Fibroblast of gingiva (primary cell): ENCODE data around the gene KDSR.

Source experiments
- DNase-seq: peaks from one replicate; pipeline ENCODE4 v3.0.0-alpha.2; 2011; ENCODE audit warnings: low read depth

KDSR gene

DNA sequence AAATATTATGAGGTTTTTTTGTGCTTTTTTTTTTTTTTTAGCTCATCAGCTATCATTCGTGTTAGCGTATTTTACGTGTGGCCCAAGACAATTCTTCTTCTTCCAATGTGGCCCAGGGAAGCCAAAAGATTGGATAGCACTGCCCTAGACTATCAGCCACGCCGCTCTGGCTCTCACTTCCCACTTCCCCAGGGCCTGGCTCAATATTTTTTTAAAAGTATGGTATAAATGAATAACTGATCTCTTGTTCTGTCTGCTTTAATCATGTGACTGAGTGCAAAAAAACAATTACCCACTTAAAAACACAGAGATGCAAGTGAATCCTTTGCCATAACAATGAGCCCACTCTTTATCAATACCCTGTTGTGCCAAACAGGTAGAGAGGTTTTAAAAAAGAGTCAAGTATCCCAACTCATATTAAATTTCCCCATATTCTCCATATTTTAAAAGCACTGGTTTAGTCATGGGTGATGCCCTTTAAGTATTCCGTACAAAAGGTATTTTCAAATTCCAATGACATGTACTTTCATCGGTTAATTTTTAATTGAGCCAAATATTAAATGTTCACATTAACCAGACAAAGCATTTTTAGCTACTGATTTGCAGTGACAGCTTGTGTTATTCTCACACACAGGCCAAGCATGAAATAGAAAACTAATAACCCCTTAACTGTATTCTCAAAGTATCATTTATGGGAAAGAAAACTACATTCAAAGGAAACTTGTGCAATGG is 60.0 kb downstream of the KDSR start:
- no peak for DNase-seq

- no peak for DNase-seq
Measured at GRCh38 chr18:63306249-63306648, 60.8 kb downstream of the KDSR start.

DNA sequence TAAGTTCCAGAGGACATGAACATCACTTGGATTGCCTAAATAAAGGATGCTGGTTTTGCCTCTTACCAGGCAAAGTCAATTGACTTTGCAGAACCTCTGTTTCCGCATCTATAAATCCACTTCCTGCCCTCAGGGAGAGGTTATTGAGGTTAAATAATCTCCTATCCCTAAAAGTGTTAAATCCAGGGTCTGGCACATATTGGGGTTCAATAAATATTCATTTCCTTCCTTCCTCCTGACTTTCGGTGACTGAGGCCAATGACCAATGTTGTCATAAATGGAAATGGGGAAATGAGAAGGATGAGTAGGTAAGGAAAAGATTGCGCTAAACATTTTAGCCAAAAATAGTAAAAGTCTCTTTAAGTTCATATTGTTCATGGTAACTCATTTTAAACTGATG is 63.5 kb downstream of the KDSR start:
- DNase-seq = no peak

DNA sequence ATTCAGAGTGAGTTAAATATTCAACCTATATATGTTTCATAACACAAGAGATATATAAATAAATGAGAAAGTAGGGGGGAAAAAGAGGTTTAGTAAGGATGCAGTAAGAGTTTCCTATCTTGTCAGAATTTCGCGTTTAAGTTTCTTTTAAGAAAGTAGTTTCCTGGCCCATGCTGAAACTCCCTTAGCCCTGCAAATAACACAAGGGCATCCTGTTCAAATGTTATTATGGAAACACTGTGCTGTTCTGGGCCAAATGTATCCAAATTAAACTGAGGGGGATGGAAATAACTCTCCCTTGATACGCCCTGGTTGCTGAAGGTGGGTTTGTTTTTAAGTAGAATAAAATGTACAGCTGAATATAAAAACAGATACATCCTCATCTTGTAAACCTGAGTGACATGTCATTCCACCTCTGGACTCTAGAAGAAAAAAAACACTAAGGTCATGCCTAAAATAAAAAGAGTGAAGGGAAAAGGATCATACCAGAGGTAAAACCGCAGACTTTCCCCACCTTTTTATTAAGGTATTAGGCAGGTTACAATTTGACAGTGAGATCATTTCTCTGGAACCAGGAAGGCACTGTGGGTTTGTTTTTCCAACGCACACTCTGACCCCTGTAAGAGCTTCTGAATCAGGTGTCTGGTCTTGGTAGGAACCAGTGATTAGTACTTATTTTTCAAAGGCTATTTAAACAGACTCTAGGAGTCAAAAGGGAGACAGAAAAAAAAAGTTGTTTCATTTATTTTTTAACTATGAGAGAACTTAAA is 64.2 kb downstream of the KDSR start:
- DNase-seq = no peak

GRCh38 chr18:63302220-63302619 is 64.8 kb downstream of the KDSR start:
- DNase-seq = no peak

DNA sequence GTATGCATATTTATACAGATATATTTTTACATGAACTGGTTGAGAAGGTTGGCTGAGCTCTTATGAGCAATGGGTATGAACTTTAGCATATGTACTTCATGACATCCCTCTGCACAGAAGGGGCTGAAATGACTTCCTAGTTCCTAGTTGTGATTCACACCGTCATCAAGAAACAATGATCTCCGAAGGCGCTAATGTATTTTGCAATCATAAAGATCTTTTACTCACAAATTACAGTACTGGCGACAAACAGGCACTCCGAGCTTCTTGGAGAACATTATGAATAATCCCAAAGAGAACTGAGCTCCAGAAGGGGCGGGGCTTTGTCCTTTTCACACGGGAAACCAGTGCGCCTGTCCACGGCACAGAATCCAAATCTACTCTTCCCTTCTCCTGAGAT is 65.6 kb downstream of the KDSR start:
- DNase-seq = no peak

GRCh38 chr18:63299837-63300745 is 66.9 kb downstream of the KDSR start:
- DNase-seq = no peak

- no peak for DNase-seq
Measured at GRCh38 chr18:63298400-63299365, 68.3 kb downstream of the KDSR start.

DNA sequence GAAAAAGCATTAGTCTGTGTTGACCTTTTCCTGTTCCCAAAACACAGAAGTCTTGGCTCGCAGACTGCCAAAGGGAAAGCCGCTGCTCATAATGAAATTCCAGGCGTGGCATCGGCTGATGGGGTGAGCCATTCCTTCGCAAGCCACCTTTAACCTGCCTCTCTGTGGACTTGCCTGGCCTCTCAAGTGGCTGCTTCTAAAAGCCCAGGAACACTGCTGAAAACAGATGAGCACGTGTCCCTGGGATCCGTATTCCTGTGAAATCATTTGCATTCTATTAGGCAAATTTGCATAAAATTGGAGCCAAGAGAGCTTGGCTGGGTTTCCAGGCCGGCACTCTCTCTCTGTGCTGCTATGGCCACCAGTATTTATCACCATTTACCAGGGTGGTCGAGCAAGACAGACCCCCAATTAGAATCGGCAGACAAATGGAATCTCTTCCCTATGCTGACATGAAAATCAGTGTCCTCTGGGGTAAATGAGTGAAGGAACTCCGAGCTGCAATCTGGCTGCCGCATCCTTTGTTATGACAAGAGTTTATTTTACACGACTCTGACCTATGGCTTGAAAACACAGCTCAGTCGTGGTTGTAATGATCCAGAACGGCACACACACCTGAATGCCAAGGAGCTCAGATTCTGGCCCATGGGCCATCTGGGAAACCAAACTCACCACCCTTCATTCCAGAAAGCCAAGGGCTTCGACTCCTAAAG is 69.2 kb downstream of the KDSR start:
- DNase-seq = no peak

- DNase-seq = no peak
Measured at GRCh38 chr18:63293935-63294334, 73.1 kb downstream of the KDSR start.

DNA sequence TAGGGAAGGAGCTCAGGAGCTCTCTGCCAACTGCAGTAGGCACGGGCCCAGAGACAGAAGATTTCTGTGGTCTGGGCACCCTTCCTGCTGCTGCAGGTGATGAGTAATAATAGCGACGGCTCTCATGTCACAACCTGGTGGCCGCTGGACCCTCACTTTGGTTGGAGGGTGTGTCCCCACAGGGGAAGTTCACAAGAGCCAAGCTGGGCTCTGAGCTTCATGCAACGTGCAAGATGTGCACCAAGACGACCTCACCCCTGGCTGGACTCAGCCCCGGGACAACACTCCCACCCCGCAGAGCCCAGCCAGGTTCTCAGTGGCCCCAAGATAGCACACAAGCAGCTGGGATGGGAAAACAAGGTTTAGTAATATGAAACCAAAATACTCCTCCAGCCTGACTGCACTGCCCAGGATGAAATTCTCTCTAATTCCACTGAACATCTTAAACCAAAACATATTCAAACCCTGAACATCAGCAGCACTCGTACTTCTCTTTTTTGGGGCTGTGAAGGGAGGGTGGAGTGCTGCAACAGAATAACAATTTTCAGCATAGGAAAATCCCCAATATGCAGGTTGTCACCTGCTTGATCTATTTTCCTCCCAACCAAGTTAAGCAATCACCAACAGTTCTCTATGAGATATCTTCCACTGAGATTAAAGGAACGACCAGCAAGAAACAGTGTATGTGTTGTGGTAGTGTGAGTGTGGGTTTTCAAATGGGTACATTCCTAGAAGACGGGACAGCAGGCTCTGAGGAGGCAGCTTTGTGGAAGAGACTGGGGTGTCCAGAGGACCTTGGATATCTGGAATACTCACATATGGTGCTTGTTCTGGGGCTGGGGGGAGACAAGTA is 73.9 kb downstream of the KDSR start:
- DNase-seq = no peak

DNA sequence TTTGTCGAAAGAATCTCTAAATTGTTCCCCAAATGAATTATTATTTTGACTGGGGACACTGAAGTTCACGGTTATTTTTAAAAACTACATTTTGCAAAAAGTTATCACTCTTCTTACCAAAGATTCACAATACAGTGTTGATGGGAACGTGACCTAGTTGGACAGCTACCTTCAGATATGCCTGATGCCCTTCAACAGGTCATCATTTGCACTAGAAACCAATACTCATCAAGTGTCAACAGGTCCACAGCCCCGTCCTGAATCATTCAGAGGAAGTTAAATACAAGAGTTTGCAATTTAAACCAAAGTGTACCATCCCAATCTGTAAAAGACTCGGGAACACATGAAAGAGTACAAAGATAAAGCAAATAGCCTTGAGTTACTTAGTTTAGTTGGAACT is 75.7 kb downstream of the KDSR start:
- DNase-seq = no peak

DNA sequence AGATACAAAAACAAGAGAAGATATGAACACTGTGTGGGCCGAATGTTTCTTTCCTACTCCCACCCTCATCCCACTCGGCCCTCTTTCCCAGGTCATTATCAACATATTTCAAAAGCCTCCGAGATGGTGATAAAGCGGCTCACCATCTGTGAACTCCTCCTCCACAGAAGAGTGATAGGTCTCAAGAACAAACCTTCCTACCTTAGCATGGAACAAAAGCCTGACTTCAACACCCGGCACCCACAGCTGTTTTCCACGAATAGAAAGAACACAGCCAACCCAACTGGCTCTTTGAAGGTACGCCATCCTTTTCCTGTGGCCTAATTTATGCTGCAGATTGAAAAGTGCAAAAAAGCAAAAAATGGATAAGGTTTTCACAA is 76.2 kb downstream of the KDSR start:
- DNase-seq = no peak

- DNase-seq = no peak
Measured at GRCh38 chr18:63290166-63290820, 76.7 kb downstream of the KDSR start.

- DNase-seq = no peak
Measured at GRCh38 chr18:63288311-63288710, 78.7 kb downstream of the KDSR start.

DNA sequence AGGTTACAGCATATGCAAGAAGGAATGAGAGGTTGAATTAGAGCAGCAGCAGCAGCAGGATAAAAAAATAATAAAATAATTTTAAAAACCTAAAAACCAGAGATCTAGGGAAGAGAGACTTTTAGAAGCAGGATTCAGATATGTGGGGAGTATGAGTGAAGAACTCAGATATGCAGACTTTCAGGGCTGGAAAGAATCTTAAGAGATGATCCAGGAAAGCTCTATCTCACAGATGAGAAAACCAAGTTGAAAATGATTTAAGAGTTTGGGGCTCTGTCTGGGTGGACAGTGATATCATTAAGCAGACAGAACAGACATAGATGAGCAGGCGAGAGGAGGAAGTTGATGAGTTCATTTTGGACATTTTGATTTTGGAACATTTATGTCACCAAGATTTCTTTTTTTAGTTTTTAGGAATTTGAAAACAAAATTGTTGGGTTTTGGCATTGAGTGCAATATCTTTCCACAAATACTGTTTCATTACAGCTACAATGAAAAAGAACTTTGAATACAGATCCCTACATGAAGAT is 79.2 kb downstream of the KDSR start:
- DNase-seq = no peak

- DNase-seq = no peak
Measured at GRCh38 chr18:63286926-63287325, 80.1 kb downstream of the KDSR start.

GRCh38 chr18:63284827-63285733 is 81.9 kb downstream of the KDSR start:
- no peak for DNase-seq
